Measurements from ENCODE around the gene FADS1. TPM values are rescaled to one million over a fixed set of nuclear protein-coding genes. Genes with fewer than 3 reads are reported as not detected.

Gene FADS1
- total RNA-seq, 1 experiment from 2014 or later, result 150 TPM

GRCh38 chr11:61838501-61838900 is 21.7 kb upstream of the FADS1 start:
- Histone ChIP-seq H3K27me3 (ENCODE audit: insufficient read depth, low read depth) (no peaks in the 10 kb centered on the region), H2AFZ (no peak overlapping the region), H3K9me2 (ENCODE audit: insufficient read depth) (no peaks in the 10 kb centered on the region), H3K36me3 (ENCODE audit: low read depth) (no peaks in the 10 kb centered on the region), H3K4me3 (no peak overlapping the region), H3K4me1 (replicated peaks; ENCODE audit: insufficient read depth) (0 out of 2 replicates have a peak, but pooled peaks cover 5% of the 10 kb centered on the region), H3K4me2 (no peak overlapping the region), H4K20me1 (ENCODE audit: insufficient read depth) (no peaks in the 10 kb centered on the region), H3K27ac (no peak overlapping the region), H3K9me3 (ENCODE audit: insufficient read depth, low read depth) (no peaks in the 10 kb centered on the region), H3F3A (ENCODE audit: insufficient read depth, low read depth) (no peaks in the 10 kb centered on the region), H3K79me2 (ENCODE audit: low read depth) (no peaks in the 10 kb centered on the region)
- ChIA-PET CTCF (no interaction called here), POLR2A (ENCODE audit: unreplicated experiment) (no interaction called here)
- DNase-seq, result no peak
- no peak for TF ChIP-seq CTCF (conservative IDR thresholded peaks at IDR 0.05)
- no peak for TF ChIP-seq EZH2 (IDR thresholded peaks at IDR 0.05; ENCODE audit: low read depth)
- intact Hi-C loops (cut with micrococcal nuclease; ENCODE audit: unreplicated experiment), result no loop called here
- BruUV-seq (replicated peaks), result no TSS peak

GRCh38 chr11:61837411-61838005 is 20.7 kb upstream of the FADS1 start:
- no peak overlapping the region for H3K4me2 ChIP-seq
- no peaks in the 10 kb centered on the region for H3K9me3 ChIP-seq (ENCODE audit: insufficient read depth, low read depth)
- no peaks in the 10 kb centered on the region for H3K79me2 ChIP-seq (ENCODE audit: low read depth)
- intact Hi-C loops (cut with micrococcal nuclease; ENCODE audit: unreplicated experiment), result no loop called here
- no peaks in the 10 kb centered on the region for H3F3A ChIP-seq (ENCODE audit: insufficient read depth, low read depth)
- no peak overlapping the region for H2AFZ ChIP-seq
- CTCF ChIA-PET, result no interaction called here
- BruUV-seq (replicated peaks), result no TSS peak
- H3K27ac ChIP-seq, result no peak overlapping the region
- POLR2A ChIA-PET (ENCODE audit: unreplicated experiment), result no interaction called here
- no peak for TF ChIP-seq CTCF (conservative IDR thresholded peaks at IDR 0.05)
- TF ChIP-seq EZH2 (IDR thresholded peaks at IDR 0.05; ENCODE audit: low read depth), result no peak
- H3K36me3 ChIP-seq (ENCODE audit: low read depth), result no peaks in the 10 kb centered on the region
- no peaks in the 10 kb centered on the region for H4K20me1 ChIP-seq (ENCODE audit: insufficient read depth)
- DNase-seq, result no peak
- H3K4me1 ChIP-seq (replicated peaks; ENCODE audit: insufficient read depth), result 0 out of 2 replicates have a peak, but pooled peaks cover 5% of the 10 kb centered on the region
- no peaks in the 10 kb centered on the region for H3K27me3 ChIP-seq (ENCODE audit: insufficient read depth, low read depth)
- H3K4me3 ChIP-seq, result no peak overlapping the region
- no peaks in the 10 kb centered on the region for H3K9me2 ChIP-seq (ENCODE audit: insufficient read depth)

GRCh38 chr11:61836193-61836592 is 19.4 kb upstream of the FADS1 start:
- H3F3A ChIP-seq (ENCODE audit: insufficient read depth, low read depth), result no peaks in the 10 kb centered on the region
- no peaks in the 10 kb centered on the region for H3K79me2 ChIP-seq (ENCODE audit: low read depth)
- H4K20me1 ChIP-seq (ENCODE audit: insufficient read depth), result no peaks in the 10 kb centered on the region
- POLR2A ChIA-PET (ENCODE audit: unreplicated experiment), result no interaction called here
- no peaks in the 10 kb centered on the region for H3K36me3 ChIP-seq (ENCODE audit: low read depth)
- H3K27me3 ChIP-seq (ENCODE audit: insufficient read depth, low read depth), result no peaks in the 10 kb centered on the region
- DNase-seq, result no peak
- no peak overlapping the region for H3K4me2 ChIP-seq
- no peaks in the 10 kb centered on the region for H3K9me3 ChIP-seq (ENCODE audit: insufficient read depth, low read depth)
- CTCF ChIA-PET, result interaction anchor here (0.7 kb wide), 1 partner anchor 31 kb away, joined by 3 read pairs; no protein-coding TSS in a partner anchor
- intact Hi-C loops (cut with micrococcal nuclease; ENCODE audit: unreplicated experiment), result no loop called here
- H2AFZ ChIP-seq, result no peak overlapping the region
- no TSS peak for BruUV-seq (replicated peaks)
- H3K4me3 ChIP-seq, result no peak overlapping the region
- H3K27ac ChIP-seq, result no peak overlapping the region
- TF ChIP-seq EZH2 (IDR thresholded peaks at IDR 0.05; ENCODE audit: low read depth), result no peak
- no peak for TF ChIP-seq CTCF (conservative IDR thresholded peaks at IDR 0.05)
- 0 out of 2 replicates have a peak, but pooled peaks cover 5% of the 10 kb centered on the region for H3K4me1 ChIP-seq (replicated peaks; ENCODE audit: insufficient read depth)
- H3K9me2 ChIP-seq (ENCODE audit: insufficient read depth), result no peaks in the 10 kb centered on the region

All from PC-9 (cell line).